Epithelial cell of proximal tubule (primary cell): ENCODE results near the gene USP53. TPM values are rescaled to one million over a fixed set of nuclear protein-coding genes. Genes with fewer than 3 reads are reported as not detected.
"Not testable (repeated sequence)": the region's sequence is repeated elsewhere in the genome, so short reads cannot be mapped to it uniquely, and the experiment has no call there.

Source experiments
- DNase-seq: peaks from one replicate; pipeline ENCODE4 v3.0.0-alpha.2; 2011; ENCODE audit warnings: low read depth
- H3K4me3 ChIP-seq: 2 replicates; pipeline ENCODE4 v1.5.1; 2011; ENCODE audit warnings: low read depth, mild to moderate bottlenecking, low read length
- CTCF ChIP-seq: conservative IDR thresholded peaks from 2 replicates; pipeline ENCODE4 v1.5.1; 2012; ENCODE audit warnings: low read depth, mild to moderate bottlenecking, low read length
- total RNA-seq: library from RNA; depleted of rRNA; stranded (reverse); fragments of >200 nt; gene quantifications from 2 replicates; pipeline ENCODE4 v1.2.3, GENCODE V29; 2015

Gene USP53
- 19.6 and 48.9 TPM in 2 replicates for total RNA-seq

- no peak for TF ChIP-seq CTCF
These were observed at the start of gene USP53 for GRCh38 chr4:119212234-119212963. Gene USP53, plus strand, starts transcription at chr4:119212713. Its CDS starts 27,047 bp downstream, at chr4:119239760.

GRCh38 chr4:119165767-119166166 lies 46.7 kb upstream of the USP53 start:
- no peak for DNase-seq
- TF ChIP-seq CTCF: no peak
- no peak overlapping the region for H3K4me3 ChIP-seq

More at GRCh38 chr4:119212234-119212963, at the start of gene USP53:
- DNase-seq: peak; percentile 87
- peak within 1 kb of the TSS; percentile 74 for H3K4me3 ChIP-seq

- H3K4me3 ChIP-seq: no peak overlapping the region
- TF ChIP-seq CTCF: no peak
These were observed 42.3 kb upstream of the USP53 start for GRCh38 chr4:119170195-119170594.

GRCh38 chr4:119172223-119172622 lies 40.3 kb upstream of the USP53 start:
- no peak for DNase-seq
- H3K4me3 ChIP-seq: no peak overlapping the region
- no peak for TF ChIP-seq CTCF

More at GRCh38 chr4:119170195-119170594, 42.3 kb upstream of the USP53 start:
- no peak for DNase-seq

- H3K4me3 ChIP-seq, DNase-seq: not testable (repeated sequence)
These were observed 38.7 kb upstream of the USP53 start for GRCh38 chr4:119173729-119174361.

- no peak overlapping the region for H3K4me3 ChIP-seq
- DNase-seq: no peak
- no peak for TF ChIP-seq CTCF
These were observed 33.5 kb upstream of the USP53 start for GRCh38 chr4:119179011-119179410.

GRCh38 chr4:119184128-119184527 lies 28.4 kb upstream of the USP53 start:
- TF ChIP-seq CTCF: no peak
- no peak for DNase-seq
- H3K4me3 ChIP-seq: no peak overlapping the region
